GM18909 (cell line): ENCODE data around the gene ZNF598.
A peak's percentile ranks its signal among the peaks of the same experiment; 100 is the strongest.

Experiments used
- ATAC-seq: cut with Tn5 transposase; IDR thresholded peaks from one replicate; pipeline ENCODE4 v1.9.1; 2021; ENCODE audit warnings: mild to moderate bottlenecking; ENCODE audit not compliant: unreplicated experiment, poor library complexity

The ZNF598 gene

DNA sequence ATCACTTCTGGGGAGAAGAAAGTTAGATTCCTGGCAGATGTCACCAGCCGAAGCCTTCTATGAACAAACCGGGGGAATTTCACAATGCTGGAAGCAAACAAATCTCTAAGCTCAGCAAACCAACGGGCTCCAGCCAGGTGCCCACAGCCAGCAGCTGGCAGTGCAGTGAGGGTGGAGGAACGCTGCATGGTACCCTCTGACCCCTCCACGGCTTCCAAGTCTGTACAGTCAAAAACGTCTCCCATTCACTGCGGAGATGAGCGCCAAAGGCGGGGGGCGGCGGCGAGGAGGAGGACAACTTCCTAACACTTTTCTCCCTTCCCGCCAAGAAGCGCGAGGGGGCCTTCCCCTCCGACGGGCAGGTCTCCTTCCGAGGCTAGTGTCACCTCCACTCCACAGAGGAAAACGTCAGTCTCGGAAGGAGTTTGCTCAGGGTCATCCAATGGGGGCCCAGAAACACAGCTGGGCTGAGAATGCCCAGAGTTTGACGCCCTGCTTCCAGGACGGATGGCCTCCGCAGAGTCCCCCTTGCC, 924 bp downstream of the ZNF598 start:
- peak; percentile 2 for ATAC-seq

DNA sequence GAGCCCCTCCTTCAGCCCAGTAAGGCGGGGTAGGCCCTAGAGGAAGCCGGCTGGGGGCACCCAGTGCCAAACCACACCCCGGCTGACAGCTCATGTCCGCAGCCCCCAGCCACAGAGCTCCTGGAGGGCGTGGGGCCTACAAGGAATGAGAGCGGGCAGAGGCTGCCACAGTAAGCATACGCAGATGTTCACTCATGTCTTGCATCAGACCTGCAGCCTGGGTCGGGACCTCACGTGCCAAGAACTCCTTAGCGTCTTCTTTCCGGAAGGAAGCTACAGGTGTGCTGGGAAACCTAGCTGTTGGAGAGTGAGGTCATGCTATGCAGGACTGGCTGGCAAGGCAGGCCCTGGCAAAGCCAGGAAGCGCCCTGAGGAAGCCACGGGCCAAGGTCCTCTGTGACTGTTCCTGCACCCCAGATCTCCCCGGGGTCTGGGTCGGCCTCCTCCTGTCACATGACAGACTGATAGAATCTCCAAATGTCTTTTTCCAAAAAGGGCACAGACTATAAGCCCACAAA, 1.6 kb downstream of the ZNF598 start:
- no peak for ATAC-seq

DNA sequence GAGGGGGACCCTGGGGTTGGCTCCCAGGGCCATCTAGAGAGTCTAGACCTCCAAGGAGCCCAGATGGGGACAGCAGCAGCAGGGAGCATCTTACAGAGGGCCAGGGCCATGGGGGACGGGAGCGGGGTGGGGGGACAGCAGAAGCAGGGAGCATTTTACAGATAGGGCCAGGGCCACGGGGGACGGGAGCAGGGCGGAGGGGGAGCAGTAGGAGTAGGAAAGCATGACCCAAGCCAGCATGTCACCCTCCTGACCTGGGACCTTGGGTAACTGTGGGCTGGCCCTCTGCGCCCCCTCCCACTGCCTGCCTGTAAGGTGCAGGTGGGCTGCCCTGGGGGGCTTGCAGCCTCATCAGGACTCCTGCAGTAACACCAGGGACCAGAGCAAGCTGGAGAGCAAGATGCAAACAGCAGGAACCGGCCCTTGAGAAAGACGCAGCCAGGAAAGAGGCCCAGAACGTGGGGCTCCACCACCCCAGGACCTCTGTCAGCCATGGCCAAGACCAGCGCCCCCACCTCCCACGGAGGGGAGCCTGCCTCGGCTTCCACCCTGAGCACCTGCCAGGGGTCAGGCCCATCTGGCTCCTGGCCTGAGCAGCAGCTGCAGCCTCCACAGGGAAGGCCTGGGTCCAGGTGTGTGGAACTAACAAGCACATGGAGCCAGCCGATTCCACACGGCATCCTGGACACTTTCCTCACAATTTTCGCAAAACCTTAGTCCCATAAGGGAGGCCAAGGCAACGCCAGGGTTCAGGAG, 2.4 kb downstream of the ZNF598 start:
- ATAC-seq, result no peak

DNA sequence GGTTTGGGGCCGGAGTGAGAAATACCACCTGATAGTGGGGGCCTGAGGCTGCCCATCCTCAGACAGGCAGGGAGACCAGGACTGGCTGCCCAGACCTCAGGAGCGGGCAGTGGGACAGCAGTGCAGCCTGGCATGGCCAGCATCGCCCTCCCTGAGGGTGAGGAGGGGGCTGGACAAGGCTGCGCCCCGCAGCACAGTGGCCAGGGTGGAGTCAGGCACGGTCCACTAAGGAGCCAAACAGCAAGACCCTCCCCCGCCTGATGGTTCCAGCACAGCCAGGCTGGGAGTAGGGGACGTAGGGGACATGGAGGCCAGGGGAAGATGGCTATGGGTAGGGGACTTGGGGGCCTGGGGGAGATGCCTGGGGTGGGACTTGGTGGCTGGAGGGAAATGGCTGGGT, 3.3 kb downstream of the ZNF598 start:
- ATAC-seq, result no peak

DNA sequence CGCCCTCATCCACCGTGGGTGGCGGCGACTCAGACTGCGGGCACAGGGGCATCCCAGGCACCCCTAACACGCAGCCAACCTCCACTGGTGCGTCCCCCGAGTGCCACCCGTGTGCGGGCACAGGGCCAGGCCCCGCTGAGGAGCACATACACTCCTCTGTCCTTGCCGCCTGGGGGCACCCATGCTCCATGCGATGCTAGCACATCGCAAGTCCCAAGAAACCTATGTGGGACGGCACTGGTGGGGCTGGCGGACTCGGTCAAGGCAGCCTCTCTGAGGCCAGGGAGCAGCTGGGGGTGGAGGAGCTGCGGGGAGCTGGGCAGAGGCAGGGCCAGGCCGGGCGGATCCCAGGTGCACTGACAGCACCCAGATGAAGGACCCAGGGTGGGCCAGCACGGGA, 4.0 kb downstream of the ZNF598 start:
- no peak for ATAC-seq

DNA sequence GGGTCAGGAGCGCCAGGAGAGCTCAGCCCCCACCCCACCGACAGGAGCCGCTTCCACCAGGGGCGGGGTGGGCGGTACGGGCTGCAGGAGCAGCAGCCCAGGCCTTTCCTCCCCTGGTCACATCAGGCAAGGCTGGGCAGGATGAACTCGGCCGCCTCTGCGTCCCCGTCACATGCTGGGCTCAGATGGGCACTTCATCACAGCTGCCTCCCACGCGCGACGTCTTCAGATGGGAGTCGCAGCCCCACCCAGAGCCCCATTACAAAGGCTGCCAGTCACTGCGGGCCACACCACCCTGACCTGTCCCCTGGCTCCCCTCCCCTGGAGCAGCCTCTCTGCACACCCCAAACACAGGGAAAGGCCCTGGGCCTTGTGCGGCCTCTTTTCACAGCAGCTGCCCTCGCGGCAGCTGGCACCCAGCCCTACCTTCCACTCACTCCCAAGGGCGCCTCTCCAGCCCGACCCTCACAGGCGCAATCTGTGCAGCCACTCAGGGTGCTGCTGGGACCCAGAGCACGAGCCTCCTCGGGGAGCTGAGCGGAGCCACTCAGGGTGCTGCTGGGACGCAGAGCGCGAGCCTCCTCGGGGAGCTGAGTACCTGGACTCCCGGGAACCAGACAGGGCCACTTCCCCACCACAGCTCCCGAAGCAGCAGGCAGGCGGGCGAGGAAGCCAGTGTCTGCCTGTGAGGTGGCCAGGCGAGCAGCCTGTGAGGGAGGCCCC, 4.7 kb downstream of the ZNF598 start:
- no peak for ATAC-seq

DNA sequence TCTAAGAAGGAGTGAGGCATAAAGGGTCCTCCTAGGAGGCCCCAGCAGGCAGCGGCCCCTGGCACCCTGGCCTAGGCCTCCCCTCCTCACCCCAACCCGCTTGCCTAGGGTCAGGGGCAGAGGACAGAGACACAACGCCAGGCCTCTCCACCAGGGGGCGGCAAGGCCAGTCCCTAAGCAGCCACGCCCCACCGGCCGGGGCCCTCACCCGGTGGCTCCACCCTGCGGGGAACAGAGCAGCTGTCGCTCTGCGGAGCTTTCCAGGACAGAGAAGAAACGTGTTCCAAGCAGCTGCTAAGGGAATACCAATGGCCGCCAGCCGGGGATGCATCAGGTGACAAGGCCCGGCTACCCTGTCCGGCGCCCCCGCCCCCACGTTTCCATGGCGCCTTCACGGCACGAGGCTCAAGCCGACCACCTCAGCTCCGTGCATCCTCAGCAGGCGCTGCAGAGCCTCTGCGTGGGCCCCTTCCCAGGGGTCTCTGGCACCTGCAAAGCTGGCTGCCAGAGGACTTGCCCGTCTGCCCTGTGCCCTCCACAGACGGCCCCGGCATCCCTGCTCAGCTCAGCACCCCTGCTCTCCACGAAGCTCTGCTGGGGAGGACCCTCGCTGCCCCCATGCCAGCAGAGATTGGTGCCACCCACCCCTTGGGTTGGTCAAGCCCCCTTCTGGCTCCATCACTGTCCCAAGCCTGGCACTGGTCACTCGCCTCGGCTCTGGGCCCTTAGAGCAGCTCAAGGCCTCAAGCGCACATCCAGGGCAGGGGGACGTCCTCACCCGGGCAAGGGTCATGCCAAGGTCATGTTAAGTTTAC, 5.6 kb downstream of the ZNF598 start:
- peak; percentile 51 for ATAC-seq

DNA sequence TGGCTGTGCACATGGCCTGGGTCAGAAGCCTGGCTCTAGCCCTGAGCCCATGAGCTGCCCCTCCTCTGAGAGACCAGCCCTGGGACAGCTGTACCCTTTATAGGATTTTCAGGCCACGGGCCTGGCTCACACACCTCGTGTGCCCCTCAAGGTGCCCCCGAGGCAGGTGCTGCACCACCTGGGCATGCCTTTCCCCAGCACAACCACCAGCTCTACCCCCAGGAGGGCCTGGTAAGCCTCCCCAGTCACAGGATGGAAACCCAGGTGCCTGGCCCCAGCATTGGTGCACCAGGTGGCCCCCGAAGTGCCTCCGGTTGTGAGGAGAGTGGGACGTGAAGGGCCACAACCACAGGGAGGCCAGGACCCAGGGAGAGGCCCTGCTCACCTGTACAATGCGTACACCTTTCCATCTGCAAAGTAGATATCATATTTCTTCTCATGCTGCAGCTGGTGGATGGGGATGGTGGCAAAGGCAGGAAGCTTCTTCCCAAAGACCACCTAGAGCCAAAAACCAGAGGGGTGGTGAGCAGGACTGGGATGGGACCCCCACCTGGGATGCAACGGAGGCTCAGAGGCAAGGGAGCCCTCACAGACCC, 6.3 kb downstream of the ZNF598 start:
- ATAC-seq, result no peak

DNA sequence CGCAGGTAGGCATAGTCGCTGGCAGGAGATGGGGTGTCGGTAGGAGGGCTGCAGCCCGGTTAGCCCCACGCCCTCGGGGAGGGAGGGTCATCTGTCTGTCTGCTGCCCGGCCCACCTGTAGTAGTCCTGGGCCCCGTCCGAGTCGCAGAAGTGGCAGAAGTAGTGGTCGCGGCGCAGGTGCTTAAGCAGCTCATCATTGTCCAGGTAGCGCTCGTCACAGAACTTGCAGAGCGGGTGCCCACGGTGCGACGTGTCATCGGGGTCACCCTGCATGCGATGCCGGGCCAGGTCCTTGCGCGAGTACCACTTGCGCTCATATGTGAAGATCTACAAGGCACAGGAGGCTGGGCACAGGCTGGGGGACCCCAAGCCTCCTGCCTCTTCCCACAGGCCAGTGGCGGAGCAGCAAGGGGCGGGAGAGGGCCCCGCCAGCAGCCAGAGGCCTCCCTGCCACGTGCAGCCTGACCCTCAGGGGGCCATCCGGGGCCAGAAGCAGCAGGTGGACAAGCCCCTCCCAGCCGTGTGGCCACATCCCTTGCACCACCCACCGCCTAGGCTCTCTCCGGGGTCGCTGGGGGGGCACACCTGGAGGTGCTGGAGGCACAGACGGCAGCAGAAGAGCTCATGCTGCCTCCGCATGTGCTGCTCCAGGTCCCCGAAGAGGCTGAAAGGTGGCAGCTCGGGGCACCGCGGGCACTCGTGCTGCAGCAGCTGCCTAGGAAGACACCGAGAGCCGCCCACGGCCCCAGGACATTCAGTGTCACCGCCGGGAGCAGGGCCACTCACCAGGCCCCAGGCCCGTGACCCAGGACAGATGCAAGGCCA, 7.0 kb downstream of the ZNF598 start:
- ATAC-seq, result no peak

DNA sequence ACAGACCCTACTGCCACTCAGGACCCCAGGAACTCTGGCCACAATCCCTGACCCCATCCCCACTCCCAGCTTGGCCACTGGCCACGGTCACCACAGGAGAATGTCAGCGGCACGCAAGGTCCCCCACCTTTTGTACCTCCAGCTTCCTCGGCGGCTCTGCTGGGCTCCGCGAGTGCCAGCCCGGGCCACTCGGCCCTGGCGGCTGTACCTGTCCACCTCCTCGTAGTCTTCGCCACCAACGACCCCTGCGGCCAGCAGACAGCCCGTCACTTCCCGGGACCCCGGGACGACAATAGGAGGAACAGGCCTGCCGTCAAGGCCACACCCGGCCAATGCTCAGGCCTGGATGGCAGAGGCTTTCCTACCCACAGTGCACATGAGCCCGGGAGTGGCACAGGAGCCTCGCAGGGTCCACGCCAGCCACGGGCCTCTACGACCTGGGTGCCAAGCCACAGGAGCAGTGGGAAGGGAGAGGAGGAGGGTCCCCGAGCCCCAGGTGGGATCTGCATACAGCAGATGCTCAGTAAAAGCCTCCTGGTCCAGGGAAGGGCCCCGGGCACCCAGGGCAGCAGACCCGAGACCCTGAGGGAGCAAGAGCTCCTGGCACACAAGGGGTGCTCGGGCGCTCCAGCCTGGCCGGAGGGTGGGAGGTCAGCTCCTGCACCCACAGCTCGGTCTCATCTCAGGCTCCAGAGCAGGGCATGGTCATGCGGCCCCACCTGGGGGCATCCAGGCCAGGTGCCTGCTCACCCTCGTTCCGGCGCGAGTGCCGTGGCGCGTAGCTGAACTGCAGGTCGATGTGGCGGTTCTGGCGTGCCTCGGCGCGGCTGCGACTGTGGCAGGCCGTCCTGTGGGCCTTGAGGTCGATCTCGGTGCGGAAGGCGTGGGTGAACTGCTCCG, 7.9 kb downstream of the ZNF598 start:
- ATAC-seq, result no peak

DNA sequence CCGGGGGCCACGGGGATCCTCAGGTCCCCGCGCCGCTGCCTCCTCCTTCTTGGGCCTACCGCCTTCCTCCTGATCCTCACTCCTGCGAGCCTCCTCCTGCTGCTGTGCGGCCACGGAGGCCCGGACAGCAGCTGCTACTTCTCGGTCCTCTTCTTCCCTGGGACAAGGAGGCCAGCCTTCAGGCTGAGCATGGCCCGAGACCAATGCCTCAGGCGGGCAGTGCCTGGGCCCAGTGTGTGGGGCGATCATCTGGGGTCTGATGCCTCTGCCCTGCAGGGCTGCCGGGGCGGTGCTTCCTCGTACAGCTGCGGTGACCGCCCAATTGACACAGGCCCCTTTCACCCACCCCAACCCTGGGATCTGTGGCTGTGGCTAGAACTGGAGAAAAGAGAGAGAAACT, 8.6 kb downstream of the ZNF598 start:
- ATAC-seq, result no peak

DNA sequence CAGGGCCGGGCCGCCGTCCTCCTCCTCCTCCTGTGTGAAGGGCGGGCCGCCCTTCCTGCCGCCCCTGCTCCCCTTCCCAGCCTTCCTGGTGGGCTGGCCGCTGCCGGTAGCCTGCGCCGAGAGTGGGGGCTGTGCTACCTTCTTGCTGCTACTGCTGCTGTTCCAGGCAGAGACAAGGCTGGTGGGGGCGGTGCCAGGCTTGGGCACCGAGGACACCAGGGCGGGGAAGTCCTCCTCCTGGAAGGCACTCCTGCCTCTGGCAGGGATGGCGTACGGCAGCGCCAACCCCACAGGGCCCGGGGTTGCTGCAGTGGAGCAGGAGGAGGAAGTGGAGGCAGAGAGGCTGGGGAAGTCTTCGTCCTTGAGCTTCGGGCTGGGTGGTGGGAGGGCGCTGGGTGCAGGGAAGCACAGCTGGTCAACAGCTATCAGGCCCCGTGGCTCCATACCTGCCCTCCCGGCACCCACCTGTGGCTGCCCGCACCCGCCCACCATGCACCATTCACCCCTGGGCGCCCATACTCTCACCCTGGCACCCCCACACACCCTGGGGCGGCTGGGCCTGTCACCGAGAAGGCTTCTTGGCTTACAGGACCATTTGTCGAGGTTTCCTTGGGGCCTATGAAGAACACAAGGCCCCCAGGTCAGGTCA, 9.6 kb downstream of the ZNF598 start:
- no peak for ATAC-seq

DNA sequence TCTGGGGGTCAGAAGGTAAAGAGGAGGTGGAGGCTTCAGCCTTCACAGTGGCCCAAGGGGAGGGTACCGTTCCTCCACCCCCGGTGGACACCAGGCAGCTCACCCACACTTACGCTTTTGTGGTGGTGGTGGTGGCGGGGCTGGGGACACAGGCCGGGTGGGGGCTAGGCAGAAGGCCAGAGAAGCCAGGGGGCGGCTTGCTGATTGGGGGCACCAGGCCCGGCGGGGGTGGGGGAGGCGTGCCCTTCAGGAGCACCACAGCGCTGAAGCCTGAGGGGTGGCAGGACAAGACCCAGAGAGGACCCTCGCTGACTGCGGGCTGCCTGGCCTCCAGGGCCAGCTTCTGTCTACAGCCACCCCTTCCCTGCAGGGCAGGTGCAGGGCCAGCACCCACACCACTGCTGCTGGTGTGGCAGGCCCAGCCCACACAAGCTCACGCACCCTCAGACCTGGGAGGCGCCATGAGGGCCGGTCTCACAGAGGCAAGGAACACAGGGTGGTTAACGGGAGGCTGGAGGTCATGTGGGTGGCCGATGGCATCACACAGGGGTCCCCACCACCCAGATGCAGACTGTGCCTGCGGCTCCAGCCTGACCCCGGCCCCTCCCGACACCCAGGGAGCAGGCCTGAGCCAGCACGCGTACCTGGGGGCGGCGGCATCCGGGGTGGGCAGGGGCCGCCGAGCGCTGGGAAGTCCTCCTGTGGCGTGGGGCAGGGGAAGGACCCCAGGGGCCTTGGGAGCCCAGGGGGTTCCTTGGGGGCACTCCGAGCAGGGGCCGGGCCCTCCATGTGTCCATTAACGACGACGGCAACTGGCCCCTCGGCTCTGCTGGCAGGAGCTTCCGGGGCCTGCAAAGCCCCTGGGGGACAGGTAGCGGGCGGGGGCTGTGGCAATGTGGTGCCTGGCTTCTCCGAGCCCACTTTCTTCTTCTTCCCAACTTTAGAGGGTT, 10.5 kb downstream of the ZNF598 start:
- no peak for ATAC-seq

DNA sequence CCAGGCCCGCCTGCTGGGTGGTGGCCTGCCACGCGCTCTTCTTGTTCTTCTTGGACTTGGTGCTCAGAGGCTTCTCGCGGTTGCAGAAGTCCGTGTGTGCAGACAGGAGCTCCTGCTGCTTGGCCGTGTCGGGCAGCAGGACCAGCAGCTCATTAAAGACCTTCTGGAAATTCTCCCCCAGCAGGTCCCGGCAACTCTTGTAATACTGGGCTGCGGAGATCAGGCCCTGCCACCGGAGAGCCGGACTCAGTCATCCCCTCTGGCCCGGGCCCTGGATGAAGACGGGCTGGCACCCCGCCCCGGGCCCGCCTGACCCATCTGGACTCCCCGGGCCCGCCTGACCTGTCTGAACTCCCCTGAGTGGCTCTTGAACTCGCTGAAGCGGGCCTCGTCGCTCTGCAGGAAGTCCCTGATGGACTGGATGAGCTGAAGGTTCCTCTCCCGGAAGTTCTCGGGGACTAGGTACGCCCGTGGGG, 11.2 kb downstream of the ZNF598 start:
- ATAC-seq, result no peak

DNA sequence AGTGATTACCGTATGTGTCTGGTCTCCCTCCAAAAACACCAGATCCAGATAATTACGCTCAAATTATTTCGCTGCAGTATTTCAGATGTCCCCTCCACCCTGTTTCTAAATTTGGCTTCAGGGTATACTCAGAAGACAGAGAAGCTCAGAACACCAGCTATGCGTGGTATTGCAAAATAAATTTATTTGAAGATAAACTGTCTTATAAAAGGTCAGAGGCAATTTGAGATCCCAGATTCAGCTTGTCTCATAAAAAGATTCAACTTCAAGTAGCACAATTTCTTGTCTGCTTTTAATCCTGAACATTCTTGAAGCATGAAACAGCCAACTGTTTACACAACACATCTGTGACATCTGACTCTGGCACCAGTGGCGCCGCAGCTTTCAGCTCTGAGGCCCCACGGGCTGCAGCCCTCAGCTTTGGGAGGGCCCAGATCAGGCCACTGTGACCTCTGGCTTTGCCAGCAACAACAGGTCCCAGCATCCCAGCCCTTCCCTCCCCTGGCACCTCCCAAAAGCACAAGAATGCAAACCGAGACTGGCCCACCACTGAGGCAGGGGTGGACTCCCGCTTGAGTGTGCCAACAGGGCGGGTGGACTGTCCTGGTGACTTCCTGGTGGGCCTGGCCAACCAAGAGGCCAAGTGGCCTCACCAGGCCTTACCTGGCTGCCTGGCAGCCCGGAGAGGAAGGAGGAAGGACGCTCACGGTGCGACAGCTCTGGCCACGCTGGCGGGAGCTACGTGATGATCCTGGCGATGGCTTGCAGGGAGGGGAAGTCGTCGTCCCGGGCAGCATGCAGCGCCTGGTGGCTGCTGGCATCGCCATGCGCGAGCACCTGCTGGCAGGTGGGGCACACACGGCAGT, 11.9 kb downstream of the ZNF598 start:
- ATAC-seq, result no peak

DNA sequence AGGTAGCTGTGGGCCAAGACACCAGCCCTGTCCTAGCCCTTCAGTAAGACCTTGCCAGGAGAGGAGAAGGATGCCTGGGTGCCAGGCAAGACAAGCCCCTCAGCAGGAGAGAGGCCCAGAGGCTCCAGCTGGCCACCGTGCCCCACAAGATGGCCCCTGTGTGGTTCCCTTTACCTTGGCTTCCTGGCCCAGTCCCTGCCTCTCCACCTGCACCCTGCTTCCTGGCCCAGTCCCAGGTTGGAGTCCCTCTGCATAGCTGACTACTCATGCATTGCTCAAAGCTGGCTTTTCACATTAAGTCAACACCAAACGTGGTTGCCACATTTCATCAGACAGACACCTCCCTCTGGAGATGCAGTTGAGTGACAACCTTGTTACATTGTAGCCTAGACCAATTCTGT, 15.9 kb downstream of the ZNF598 start:
- no peak for ATAC-seq
